ENCODE results near the gene PCDHGA6.

DNA sequence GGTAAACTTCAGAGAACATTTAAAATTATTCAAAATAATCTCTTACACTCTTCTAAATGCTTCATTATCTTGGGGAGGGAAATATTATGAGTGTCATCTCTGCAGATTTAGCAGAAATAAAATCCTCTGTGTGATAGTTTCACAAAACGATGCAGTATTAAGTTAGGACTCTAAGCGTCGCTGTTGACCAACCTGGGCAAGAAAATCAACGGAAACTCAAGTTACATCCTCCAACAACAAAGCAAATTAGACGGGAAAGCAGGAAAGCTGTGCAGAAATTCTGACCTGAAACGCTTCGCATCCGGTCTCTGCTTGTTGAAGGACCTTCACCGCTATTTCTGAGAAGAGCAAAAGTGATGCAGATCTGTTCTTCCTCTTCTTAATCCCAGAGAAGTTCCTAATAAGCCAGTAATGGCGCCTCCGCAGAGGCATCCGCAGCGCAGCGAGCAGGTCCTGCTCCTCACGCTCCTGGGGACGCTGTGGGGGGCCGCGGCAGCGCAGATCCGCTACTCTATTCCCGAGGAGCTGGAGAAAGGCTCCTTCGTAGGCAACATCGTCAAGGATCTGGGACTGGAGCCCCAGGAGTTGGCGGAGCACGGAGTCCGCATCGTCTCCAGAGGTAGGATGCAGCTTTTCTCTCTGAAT lies at the start of gene PCDHGA6:
- TF ChIP-seq CTCF (IDR thresholded peaks at IDR 0.05) (peak; percentile 52), EZH2phosphoT487 (IDR thresholded peaks at IDR 0.05; ENCODE audit: borderline replicate concordance, low read depth) (no peak), GABPA (IDR thresholded peaks at IDR 0.05; ENCODE audit: low read depth) (no peak), ZBTB33 (IDR thresholded peaks at IDR 0.05; ENCODE audit: borderline replicate concordance, low read depth) (no peak), PBX3 (IDR thresholded peaks at IDR 0.05) (no peak), POLR2AphosphoS5 (IDR thresholded peaks at IDR 0.05; ENCODE audit: low read depth, low read length) (no peak), TCF12 (IDR thresholded peaks at IDR 0.05) (no peak)
- TF ChIP-seq, protein P1, sequence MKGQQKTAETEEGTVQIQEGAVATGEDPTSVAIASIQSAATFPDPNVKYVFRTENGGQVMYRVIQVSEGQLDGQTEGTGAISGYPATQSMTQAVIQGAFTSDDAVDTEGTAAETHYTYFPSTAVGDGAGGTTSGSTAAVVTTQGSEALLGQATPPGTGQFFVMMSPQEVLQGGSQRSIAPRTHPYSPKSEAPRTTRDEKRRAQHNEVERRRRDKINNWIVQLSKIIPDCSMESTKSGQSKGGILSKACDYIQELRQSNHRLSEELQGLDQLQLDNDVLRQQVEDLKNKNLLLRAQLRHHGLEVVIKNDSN (IDR thresholded peaks at IDR 0.05; ENCODE audit: borderline replicate concordance, low read depth) = no peak
